ENCODE data around the gene SPTAN1.

The SPTAN1 gene

DNA sequence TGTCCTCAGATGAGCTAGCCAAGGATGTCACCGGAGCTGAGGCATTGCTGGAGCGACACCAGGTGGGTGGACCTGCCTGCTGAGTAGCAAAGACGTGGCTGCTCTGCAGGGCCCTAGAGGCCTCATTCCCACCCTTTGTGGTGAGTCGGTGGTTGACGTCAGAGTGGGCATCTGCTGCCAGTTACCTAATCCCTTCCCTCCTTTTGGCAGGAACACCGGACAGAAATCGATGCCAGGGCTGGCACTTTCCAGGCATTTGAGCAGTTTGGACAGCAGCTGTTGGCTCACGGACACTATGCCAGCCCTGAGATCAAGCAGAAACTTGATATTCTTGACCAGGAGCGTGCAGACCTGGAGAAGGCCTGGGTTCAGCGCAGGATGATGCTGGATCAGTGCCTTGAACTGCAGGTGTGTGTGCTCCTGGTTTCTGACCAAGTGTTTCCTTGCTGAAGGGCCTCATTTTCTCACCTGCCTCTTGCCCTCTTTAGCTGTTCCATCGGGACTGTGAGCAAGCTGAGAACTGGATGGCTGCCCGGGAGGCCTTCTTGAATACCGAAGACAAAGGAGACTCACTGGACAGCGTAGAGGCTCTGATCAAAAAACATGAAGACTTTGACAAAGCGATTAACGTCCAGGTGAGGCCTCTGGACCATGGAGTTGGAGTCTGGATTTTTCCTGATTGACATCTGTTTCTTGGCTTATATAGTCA is 55.4 kb downstream of the SPTAN1 start:
- DNase-seq: no peak

DNA sequence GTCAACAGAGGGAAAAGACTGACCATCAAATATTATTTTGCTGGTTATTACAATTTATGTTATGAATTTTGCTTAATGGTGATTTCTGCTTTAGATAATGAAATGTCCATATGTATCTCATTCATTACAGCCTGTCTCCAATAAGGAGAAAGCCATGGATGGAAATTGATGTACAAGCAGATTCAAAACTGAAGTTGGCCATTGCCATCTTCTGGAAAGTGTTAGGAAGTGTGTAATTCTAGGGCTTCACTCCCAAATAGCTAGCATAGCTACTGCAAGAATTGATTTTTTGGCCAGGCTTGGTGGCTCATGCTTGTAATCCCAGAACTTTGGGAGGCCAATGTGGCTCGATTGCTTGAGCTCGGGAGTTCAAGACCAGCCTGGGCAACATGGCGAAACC is 58.5 kb downstream of the SPTAN1 start:
- no peak for DNase-seq

DNA sequence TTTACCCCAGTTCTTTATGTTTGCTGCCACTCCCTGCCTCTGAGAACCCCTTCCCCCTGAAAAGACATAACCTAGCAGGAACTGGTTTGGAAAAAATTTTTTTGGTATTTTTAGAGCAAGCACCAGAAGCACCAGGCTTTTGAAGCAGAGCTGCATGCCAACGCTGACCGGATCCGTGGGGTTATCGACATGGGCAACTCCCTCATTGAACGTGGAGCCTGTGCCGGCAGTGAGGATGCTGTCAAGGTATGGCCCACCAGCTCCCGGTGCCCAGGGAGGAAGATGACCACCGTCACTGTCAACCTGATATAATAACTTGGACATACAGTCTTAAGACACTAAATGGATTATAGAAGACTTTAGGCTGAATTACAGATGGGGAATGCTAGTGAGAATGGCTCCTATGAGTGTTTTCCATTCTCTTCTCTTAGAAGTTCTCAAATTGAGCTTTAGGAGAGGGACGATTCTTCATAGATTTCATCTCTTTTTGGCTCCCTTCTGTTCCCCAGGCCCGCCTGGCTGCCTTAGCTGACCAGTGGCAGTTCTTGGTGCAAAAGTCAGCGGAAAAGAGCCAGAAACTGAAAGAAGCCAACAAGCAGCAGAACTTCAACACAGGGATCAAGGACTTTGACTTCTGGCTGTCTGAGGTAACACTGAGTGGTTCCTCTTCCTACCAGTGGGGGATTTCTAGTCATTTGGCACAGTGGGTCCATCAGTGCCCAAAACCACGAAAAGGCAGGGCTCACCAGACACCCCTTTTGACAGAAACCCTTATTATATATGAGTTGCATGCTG is 59.4 kb downstream of the SPTAN1 start:
- DNase-seq: no peak

DNA sequence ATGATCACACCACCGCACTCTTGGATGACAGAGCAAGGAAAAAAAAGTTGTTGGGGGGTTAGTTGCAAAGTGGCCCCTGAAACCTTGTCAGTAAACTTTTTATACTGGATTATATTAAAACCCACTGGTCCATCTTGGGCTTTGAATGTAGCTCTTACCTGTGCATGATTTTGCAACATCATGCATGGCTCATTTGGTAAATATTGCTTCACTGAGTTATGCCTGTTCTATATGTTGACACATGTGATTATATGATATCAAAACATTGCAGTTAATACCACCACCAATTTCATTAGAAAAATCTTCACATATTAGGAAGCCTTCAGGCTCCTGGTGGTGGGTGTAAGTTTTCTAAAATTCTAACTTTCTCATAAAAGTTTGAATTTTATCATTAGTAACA is 62.3 kb downstream of the SPTAN1 start:
- no peak for DNase-seq

DNA sequence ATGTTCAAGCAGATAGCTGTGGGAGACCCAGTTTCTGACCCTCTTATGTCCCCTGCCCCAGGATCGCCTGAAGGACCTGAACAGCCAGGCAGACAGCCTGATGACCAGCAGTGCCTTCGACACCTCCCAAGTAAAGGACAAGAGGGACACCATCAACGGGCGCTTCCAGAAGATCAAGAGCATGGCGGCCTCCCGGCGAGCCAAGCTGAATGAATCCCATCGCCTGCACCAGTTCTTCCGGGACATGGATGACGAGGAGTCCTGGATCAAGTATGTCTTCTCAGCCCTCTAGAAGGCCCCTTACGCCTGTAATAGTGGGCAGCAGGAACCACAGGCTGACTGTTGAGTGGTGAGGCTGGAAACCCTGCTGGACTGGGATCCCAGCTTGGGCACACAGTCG is 63.2 kb downstream of the SPTAN1 start:
- DNase-seq: no peak

DNA sequence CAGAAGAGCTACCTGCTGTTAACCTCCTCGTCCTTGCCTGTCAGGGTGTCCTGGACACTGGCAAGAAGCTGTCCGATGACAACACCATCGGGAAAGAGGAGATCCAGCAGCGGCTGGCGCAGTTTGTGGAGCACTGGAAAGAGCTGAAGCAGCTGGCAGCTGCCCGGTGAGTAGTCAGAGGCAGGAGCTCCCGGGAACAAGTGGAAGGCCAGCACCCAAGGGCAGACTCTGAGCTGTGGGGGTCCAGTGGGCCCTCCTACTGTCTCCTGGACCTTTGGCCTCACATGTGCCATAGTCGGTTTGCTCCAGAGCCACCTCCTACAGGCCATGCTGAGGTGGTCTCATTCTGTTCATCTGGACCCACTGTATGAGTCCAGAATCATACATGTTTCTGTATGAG is 65.6 kb downstream of the SPTAN1 start:
- no peak for DNase-seq

DNA sequence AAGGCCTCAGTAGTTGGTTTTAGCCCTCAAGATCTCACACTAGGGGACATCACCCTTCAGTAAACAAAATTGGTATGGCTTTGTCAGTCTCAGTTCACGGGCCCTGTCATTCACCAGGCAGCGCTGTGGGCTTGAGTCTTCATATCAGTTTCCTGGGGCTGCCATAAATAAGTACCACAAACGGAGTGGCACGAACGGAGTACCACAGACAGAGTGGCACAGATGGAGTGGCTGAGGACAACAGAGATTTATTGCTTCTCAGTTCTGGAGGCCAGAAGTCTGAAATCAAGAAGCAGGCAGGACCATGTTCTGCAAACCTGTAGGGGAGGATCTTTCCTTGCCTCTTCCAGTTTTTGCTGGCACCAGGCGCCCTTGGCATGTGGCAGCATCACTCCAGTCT is 66.7 kb downstream of the SPTAN1 start:
- DNase-seq: no peak

DNA sequence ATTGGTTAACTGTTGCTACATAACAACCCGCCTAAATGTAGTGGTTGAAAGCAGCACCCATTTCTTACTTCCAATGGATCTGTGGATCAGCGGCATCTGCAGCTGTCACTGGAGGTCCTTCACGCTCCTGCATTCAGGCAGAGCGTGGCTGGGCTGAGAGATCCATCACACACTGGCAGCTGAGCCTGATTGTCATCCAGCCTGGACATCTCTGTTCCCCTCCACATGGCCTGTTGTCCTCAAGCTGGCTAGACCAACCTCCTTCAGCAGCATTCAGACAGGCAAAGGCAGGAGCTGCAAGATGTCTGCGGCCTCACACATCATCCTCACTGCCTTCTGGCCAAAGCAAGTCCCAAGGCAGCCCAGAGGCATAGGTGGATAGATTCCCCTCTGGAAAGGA is 67.4 kb downstream of the SPTAN1 start:
- no peak for DNase-seq

DNA sequence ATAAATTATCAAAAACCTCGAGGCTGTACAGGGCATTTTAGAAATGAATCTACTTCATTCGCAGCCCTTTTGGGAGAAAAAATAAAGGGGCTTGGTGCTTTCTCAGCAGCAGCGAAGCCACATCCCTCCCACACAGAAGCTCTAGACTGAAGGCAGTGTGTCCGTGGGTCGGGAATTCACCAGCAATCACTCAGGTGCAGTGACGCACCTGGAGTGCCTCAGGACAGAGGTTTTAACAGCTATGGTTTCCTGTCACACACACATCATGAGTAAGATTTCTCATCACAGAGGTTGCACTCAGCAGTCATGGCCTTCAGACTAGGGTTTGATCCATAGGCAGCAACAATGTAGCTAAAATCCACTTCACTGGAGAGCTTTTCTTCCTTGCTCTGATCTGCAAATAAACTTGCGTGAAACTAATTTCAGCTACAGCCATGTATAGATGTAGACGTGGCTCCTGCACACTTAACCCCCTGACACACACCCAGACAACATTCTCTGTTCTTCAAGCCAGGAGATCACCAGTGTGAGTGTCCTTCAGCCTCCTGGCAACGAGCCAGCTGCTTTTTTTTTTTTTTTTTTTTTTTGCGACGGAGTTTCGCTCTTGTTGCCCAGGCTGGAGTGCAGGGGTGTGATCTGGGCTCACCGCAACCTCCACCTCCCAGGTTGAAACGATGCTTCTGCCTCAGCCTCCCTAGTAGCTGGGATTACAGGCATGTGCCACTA is 69.5 kb downstream of the SPTAN1 start:
- DNase-seq: no peak

DNA sequence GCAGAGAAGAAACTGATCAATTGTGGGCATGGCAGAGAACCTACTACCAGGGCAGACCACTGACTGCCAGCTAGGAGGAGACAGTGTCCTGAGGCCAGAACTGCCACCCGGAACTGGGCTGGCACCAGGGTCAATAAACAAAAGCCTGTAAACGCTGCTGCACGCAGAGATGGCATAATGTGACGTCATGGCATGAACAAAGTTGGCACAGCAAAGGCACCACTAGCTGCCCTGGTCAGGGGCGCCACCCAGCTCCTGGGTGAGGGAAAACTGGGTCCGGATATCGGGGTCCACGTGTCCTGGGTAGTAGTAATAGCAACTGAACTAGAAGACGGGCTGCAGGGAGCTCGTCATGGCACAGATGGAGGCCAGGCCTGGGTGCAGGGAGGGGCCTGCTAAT is 72.2 kb downstream of the SPTAN1 start:
- no peak for DNase-seq

DNA sequence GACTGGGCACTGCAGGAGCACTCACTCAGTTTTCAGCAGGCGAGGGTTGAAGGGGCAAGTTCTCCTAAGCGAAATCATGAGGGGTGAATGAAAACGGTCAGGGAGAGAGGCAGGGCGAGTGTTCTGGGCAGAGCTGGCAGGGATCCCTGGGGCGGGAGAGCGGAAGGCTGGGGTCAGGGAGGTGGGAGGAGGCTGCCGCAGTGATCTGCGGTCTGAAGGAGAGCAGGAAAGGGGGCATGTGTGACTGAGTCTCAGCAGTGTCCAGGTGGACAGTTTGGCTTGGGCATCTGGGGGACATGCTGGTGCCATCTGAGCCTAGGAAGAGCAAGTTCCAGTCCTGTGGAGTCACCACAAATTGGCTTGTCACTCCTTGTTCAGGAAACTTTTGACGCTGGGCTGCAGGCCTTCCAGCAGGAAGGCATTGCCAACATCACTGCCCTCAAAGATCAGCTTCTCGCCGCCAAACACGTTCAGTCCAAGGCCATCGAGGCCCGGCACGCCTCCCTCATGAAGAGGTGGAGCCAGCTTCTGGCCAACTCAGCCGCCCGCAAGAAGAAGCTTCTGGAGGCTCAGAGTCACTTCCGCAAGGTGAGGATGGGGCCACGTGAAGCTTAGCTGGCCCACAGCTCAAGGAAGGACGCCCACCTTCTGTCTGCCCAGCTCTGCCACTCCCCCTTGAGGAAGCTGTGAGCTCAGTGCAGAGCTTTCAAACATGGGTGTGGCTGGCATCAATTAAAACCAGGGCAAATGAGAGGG is 73.2 kb downstream of the SPTAN1 start:
- DNase-seq: no peak

DNA sequence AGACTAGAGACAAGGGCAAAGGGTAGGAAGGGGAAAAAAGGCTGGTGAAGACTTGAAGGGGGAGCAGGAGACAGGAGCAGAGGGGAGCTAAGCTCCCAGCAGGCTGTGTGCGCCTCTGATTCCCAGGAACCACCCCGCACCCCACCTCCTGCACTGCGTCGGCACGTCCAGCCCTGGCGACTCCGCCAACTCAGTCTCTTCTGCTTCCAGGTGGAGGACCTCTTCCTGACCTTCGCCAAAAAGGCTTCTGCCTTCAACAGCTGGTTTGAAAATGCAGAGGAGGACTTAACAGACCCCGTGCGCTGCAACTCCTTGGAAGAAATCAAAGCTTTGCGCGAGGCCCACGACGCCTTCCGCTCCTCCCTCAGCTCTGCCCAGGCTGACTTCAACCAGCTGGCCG is 73.8 kb downstream of the SPTAN1 start:
- DNase-seq: no peak

DNA sequence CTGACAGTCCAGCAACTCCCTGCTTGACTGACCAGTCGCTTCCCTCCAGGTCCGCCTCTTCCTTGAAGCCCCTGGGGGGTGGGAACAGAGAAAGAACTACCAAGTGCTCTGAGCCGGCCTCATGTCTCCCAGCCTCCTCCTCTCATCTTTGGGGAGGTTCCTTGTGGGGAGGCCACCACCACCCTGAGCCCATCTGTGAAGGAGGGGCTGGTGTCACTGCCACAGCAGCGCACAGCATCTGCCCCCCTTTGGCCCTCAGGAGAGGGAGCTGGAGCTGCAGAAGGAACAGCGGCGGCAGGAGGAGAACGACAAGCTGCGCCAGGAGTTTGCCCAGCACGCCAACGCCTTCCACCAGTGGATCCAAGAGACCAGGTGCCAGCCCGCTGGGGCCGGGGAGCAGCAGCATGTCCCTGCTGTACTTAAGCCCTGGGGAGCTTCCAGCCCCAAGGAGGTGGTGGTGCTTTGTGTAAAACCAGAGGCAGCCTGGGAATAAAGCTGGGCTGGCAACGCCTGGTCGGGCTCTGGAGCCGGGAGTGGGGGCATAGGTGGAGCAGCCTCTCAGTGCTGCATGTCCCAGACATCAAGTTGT is 74.8 kb downstream of the SPTAN1 start:
- DNase-seq: no peak

DNA sequence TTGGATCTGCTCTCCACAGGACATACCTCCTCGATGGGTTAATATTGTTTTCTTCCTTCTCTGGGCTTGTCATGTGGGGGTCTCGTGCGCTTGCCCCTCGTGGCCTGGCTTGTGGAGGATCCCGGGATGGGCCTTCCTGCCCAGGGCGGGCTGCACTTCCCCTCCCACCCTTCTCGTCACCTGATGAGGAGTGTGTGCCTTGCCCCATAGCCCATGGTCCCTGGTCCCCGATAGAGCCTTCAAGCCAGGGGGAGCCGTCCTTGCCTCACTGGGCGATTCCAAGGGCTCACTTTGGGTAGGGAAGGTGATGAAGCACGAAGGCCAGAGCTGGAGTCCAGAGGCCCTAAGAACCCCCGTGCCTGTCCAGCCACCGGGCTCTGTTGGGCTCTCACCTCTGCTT is 75.5 kb downstream of the SPTAN1 start:
- no peak for DNase-seq

DNA sequence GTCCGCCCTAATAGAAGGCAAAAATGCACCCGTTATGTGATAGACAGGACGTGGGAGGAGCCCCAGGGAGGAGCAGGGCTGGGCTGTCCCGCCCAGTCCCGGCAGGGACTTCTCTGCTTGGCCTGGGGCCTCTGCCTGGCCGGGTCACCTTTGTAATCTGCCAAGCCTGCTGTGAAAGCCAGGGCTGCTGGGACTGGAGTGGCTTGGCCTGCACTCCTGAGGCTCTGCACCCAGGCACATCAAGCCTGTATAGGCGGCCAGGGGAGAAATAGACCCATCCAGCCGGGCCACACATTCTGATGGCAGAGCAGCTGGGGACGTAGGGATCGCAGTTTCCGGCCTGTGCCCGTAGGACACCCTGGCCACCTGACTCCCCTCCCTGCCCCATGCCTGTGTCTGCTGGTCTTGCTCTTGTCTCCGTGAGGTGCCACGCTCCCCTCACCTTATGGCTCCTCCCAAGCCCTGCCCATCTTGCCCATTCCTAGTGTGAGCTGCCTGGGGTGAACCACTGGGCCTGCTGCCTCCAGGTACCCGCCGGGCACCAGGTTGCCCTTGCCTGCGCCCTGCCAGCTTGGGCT is 76.2 kb downstream of the SPTAN1 start:
- no peak for DNase-seq

DNA sequence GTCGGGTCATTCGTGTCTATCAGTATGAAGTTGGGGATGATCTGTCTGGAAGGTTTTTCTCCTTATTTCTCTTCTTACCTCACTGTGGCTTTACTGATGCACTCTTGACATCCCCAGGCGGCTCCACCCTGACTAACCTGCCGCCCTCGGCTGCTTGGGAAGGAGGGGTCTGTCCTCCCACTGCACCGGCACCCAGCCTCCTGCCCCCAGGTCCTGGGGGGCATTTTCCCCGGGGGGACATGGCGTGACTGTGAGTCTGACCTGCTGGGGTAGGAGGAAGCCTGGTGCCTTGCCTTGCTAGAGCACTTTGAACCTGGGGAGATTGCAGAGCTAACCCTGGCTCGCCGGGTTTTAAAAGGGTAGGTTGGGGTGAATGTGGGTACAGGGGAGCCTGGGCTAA is 76.7 kb downstream of the SPTAN1 start:
- DNase-seq: no peak

DNA sequence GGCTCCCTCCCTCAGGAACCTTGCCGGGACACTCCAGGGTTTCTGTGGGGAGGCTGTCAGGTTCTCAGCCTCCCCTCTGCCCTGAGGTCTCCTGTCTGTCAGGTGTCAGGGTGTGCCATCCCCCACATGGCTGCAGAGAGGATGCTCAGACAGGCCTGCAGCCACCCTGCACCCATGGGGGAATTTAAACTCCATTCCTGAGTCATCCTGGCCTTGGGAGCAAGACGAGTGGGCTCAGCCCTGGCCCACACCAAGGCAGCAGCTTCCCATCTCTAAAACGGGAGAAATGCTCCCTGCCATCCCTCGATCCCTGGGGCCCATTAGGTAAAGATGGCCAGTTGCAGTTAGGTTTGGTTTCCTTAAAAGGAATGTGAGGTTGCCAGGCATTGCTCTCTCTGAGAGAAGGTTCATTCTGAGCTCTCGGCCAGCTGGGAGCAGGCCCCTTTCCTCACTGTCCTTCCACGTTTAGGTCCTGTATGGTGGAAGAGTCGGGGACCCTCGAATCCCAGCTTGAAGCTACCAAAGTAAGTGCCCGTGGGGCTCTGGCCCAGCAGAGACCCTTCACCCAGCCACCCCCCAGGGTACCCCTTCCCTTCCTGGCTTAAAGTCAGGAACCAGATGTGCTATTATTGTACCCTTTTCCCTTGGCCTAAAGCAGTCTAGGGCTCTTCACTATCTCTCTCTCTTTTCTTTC is 77.6 kb downstream of the SPTAN1 start:
- DNase-seq: no peak

DNA sequence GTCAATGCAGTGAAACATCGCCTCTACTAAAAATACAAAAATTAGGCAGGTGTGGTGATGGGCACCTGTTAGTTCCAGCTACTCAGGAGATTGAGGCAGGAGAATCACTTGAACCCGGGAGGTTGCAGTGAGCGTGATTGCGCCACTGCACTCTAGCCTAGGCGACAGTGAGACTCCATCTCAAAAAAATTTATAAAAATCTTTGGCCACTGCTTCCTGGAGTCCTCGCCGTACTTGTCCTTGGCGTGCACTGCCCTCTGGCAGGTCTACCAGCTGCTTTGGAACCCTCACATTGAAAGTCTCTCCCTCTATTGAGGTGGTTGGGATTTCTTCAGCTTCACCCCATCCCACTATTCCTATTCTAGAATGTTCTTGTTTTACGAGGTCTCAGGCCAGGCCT is 79.2 kb downstream of the SPTAN1 start:
- DNase-seq: no peak

DNA sequence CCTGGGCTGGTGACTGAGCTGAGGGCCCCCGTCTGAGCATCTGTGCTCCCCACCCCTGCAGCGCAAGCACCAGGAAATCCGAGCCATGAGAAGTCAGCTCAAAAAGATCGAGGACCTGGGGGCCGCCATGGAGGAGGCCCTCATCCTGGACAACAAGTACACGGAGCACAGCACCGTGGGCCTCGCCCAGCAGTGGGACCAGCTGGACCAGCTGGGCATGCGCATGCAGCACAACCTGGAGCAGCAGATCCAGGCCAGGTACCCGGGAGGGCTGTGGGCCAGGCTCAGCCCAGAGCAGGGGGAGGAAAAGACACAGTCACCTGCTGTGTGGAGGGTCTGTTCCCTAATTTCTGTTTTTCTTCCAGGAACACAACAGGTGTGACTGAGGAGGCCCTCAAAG is 79.7 kb downstream of the SPTAN1 start:
- no peak for DNase-seq

DNA sequence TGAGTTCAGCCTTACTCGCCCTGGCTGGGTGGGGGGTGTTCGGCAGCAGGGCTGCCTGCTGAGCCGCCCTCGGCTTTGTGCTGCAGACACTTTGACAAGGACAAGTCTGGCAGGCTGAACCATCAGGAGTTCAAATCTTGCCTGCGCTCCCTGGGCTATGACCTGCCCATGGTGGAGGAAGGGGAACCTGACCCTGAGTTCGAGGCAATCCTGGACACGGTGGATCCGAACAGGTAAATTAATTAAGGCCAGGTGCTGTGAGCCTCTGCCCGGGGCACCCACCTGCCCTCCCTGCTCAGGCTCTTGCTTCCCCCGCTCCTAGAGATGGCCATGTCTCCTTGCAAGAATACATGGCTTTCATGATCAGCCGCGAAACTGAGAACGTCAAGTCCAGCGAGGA is 80.1 kb downstream of the SPTAN1 start:
- DNase-seq: no peak

DNA sequence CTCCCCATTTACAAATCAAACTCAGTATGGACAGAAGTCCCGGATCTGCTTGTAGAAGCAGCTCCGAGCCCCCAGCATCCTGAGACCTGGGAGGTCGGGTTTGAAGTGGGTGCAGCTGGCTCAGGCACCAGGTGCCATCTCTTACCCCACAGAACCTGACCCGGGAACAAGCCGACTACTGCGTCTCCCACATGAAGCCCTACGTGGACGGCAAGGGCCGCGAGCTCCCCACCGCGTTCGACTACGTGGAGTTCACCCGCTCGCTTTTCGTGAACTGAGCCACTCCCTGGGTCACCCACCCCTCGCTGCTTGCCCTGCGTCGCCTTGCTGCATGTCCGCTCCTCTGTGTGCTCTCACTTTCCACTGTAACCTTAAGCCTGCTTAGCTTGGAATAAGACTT is 80.7 kb downstream of the SPTAN1 start:
- no peak for DNase-seq

DNA sequence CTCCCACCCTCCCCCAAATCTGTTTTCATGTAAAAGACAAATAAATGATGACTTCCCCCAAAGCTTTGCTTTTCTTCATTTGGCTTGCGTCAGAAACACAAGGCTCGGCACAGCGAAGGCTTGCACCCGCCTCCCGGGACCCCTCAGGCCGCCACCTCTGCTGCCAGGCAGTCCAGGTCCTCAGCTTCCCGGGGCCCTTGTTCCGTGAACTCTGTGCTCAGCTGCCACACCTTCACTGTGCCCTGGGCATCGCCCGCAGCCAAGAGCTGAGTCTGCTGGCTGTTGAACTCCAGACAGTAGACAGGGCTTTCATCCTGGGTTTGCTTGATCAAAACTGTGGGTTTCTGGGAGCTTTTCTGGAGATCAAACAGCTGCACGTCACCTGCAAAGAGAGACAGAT is 81.2 kb downstream of the SPTAN1 start:
- no peak for DNase-seq
